Measurements from ENCODE around the gene PRKCE. TPM values are rescaled to one million over a fixed set of nuclear protein-coding genes. Genes with fewer than 3 reads are reported as not detected.

Gene PRKCE
- total and polyA plus RNA-seq, 4 donors = 2.5 to 38.6 (median 5.8) TPM

GRCh38 chr2:45654250-45654649, 2.8 kb downstream of the PRKCE start:
- Histone ChIP-seq H3K9me3 (ENCODE audit: control insufficient read depth in 4 of 4, low read length in 3 of 4) (no peaks in the 10 kb centered on the region), H3K27me3 (ENCODE audit: control insufficient read depth in 4 of 4, insufficient read depth in 4 of 4, low read length in 3 of 4) (no peaks in the 10 kb centered on the region), H3K9ac (ENCODE audit: low read depth in 1 of 2, low read length in 2 of 2) (no peak overlapping the region), H3K4me1 (ENCODE audit: control insufficient read depth in 4 of 4, insufficient read depth in 4 of 4, low read length in 3 of 4) (peaks cover 3 to 17% (median 11%) of the 10 kb centered on the region in 4 donors), H3K4me3 (ENCODE audit: low read depth in 1 of 3, low read length in 3 of 3) (no peak overlapping the region), H3K27ac (ENCODE audit: low read depth in 1 of 2, low read length in 2 of 2) (no peak overlapping the region), H3K36me3 (ENCODE audit: control insufficient read depth in 4 of 4, insufficient read depth in 3 of 4, low read depth in 1 of 4, low read length in 3 of 4) (no peaks in the 10 kb centered on the region)
- WGBS = 92% methylated on average over 3 of the region's 3 CpGs
- DNase-seq (ENCODE audit: low spot score) = no peak
- TF ChIP-seq SP1 (IDR thresholded peaks at IDR 0.05) = no peak
- TF ChIP-seq HNF4A (conservative IDR thresholded peaks at IDR 0.05) = no peak
- no peak for TF ChIP-seq FOXA1 (IDR thresholded peaks at IDR 0.05)
- TF ChIP-seq FOXA2 (IDR thresholded peaks at IDR 0.05) = no peak
- no peak for TF ChIP-seq HNF4G (IDR thresholded peaks at IDR 0.05)

GRCh38 chr2:45661828-45662227, 10.4 kb downstream of the PRKCE start:
- TF ChIP-seq JUND (IDR thresholded peaks at IDR 0.05) (no peak), YY1 (IDR thresholded peaks at IDR 0.05) (no peak), ZBTB33 (IDR thresholded peaks at IDR 0.05) (no peak), NR2F2 (IDR thresholded peaks at IDR 0.05) (no peak), FOXA2 (IDR thresholded peaks at IDR 0.05) (no peak), EGR1 (IDR thresholded peaks at IDR 0.05; ENCODE audit: low read depth in 2 of 2) (no peak), GABPA (IDR thresholded peaks at IDR 0.05 in 1 of 2, conservative IDR thresholded peaks at IDR 0.05 in 1 of 2) (no peak), RAD21 (IDR thresholded peaks at IDR 0.05) (no peak), MAX (IDR thresholded peaks at IDR 0.05) (no peak), CTCF (IDR thresholded peaks at IDR 0.05; ENCODE audit: low read depth, low read length, missing input control) (no peak), HNF4G (IDR thresholded peaks at IDR 0.05) (no peak), FOXA1 (IDR thresholded peaks at IDR 0.05) (no peak), SP1 (IDR thresholded peaks at IDR 0.05) (no peak), RXRA (IDR thresholded peaks at IDR 0.05) (no peak), HNF4A (conservative IDR thresholded peaks at IDR 0.05) (no peak), TAF1 (conservative IDR thresholded peaks at IDR 0.05) (no peak)
- TF ChIP-seq, protein P1, sequence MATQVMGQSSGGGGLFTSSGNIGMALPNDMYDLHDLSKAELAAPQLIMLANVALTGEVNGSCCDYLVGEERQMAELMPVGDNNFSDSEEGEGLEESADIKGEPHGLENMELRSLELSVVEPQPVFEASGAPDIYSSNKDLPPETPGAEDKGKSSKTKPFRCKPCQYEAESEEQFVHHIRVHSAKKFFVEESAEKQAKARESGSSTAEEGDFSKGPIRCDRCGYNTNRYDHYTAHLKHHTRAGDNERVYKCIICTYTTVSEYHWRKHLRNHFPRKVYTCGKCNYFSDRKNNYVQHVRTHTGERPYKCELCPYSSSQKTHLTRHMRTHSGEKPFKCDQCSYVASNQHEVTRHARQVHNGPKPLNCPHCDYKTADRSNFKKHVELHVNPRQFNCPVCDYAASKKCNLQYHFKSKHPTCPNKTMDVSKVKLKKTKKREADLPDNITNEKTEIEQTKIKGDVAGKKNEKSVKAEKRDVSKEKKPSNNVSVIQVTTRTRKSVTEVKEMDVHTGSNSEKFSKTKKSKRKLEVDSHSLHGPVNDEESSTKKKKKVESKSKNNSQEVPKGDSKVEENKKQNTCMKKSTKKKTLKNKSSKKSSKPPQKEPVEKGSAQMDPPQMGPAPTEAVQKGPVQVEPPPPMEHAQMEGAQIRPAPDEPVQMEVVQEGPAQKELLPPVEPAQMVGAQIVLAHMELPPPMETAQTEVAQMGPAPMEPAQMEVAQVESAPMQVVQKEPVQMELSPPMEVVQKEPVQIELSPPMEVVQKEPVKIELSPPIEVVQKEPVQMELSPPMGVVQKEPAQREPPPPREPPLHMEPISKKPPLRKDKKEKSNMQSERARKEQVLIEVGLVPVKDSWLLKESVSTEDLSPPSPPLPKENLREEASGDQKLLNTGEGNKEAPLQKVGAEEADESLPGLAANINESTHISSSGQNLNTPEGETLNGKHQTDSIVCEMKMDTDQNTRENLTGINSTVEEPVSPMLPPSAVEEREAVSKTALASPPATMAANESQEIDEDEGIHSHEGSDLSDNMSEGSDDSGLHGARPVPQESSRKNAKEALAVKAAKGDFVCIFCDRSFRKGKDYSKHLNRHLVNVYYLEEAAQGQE (IDR thresholded peaks at IDR 0.05) = no peak
- TF ChIP-seq, protein P2, sequence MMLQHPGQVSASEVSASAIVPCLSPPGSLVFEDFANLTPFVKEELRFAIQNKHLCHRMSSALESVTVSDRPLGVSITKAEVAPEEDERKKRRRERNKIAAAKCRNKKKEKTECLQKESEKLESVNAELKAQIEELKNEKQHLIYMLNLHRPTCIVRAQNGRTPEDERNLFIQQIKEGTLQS (IDR thresholded peaks at IDR 0.05) = no peak
- H3K4me3 ChIP-seq (ENCODE audit: low read depth in 1 of 3, low read length in 3 of 3) = no peak overlapping the region
- no peak overlapping the region for H3K9ac ChIP-seq (ENCODE audit: low read depth in 1 of 2, low read length in 2 of 2)
- H3K4me1 ChIP-seq (ENCODE audit: control insufficient read depth in 4 of 4, insufficient read depth in 4 of 4, low read length in 3 of 4) = no peaks in the 10 kb centered on the region
- no peak overlapping the region for H3K27ac ChIP-seq (ENCODE audit: low read depth in 1 of 2, low read length in 2 of 2)
- H3K9me3 ChIP-seq (ENCODE audit: control insufficient read depth in 4 of 4, low read length in 3 of 4) = no peaks in the 10 kb centered on the region
- 82% methylated on average over 2 of the region's 2 CpGs for WGBS
- DNase-seq (ENCODE audit: low spot score) = no peak
- no peaks in the 10 kb centered on the region for H3K36me3 ChIP-seq (ENCODE audit: control insufficient read depth in 4 of 4, insufficient read depth in 3 of 4, low read depth in 1 of 4, low read length in 3 of 4)
- H3K27me3 ChIP-seq (ENCODE audit: control insufficient read depth in 4 of 4, insufficient read depth in 4 of 4, low read length in 3 of 4) = no peaks in the 10 kb centered on the region

Data from liver (tissue), 9 donors.